ENCODE results near the gene P2RY1. TPM values are rescaled to one million over a fixed set of nuclear protein-coding genes. Genes with fewer than 3 reads are reported as not detected.

Gene P2RY1
- polyA plus RNA-seq (2011; rRNA removed), result 0.04 and 0.09 TPM in 2 replicates
- 0.09 TPM in 2 replicates for polyA minus RNA-seq (2011; rRNA and poly(A)+ RNA removed)

GRCh38 chr3:152834776-152835600 is at the start of gene P2RY1:
Gene P2RY1, plus strand, starts transcription at chr3:152835131. Its CDS starts 652 bp downstream, at chr3:152835783.
- CTCF ChIA-PET, result no interaction called here
- Histone ChIP-seq H3K4me3 (ENCODE audit: low read depth, low read length) (peak within 1 kb of the TSS; percentile 62), H3K27ac (ENCODE audit: low read depth, low read length) (no peak within 1 kb of the TSS), H3K27me3 (ENCODE audit: control insufficient read depth, insufficient read depth, low read length) (peaks cover 13% of the 10 kb centered on the region), H3K9me3 (ENCODE audit: control insufficient read depth, insufficient read depth, low read length) (no peaks in the 10 kb centered on the region; the same call in 1 of the 2 replicates)
- no peak for TF ChIP-seq CTCF (IDR thresholded peaks at IDR 0.05; ENCODE audit: low read depth, low read length)
- POLR2A ChIA-PET, result no interaction called here
- no peak for DNase-seq (ENCODE audit: low read depth, low spot score)

- DNase-seq (ENCODE audit: low read depth, low spot score), result no peak
- ChIA-PET CTCF (no interaction called here), POLR2A (no interaction called here)
- Histone ChIP-seq H3K27me3 (ENCODE audit: control insufficient read depth, insufficient read depth, low read length) (no peaks in the 10 kb centered on the region), H3K4me3 (ENCODE audit: low read depth, low read length) (no peak overlapping the region), H3K9me3 (ENCODE audit: control insufficient read depth, insufficient read depth, low read length) (no peaks in the 10 kb centered on the region), H3K27ac (ENCODE audit: low read depth, low read length) (no peak overlapping the region)
- no peak for TF ChIP-seq CTCF (IDR thresholded peaks at IDR 0.05; ENCODE audit: low read depth, low read length)
Observed at GRCh38 chr3:152786977-152787681, 47.8 kb upstream of the P2RY1 start.

- CTCF ChIA-PET, result no interaction called here
- H3K9me3 ChIP-seq (ENCODE audit: control insufficient read depth, insufficient read depth, low read length), result no peaks in the 10 kb centered on the region
- no peak for DNase-seq (ENCODE audit: low read depth, low spot score)
- TF ChIP-seq CTCF (IDR thresholded peaks at IDR 0.05; ENCODE audit: low read depth, low read length), result no peak
- POLR2A ChIA-PET, result no interaction called here
- H3K4me3 ChIP-seq (ENCODE audit: low read depth, low read length), result no peak overlapping the region
- no peak overlapping the region for H3K27ac ChIP-seq (ENCODE audit: low read depth, low read length)
- H3K27me3 ChIP-seq (ENCODE audit: control insufficient read depth, insufficient read depth, low read length), result no peaks in the 10 kb centered on the region
Observed at GRCh38 chr3:152790651-152791387, 44.1 kb upstream of the P2RY1 start.

- TF ChIP-seq CTCF (IDR thresholded peaks at IDR 0.05; ENCODE audit: low read depth, low read length), result no peak
- CTCF ChIA-PET, result interaction anchor here (1.0 kb wide), 1 partner anchor 219 kb away, joined by 3 read pairs; no protein-coding TSS in a partner anchor
Observed at GRCh38 chr3:152793969-152794368, 41.0 kb upstream of the P2RY1 start.

More at GRCh38 chr3:152793969-152794368, 41.0 kb upstream of the P2RY1 start:
- H3K27ac ChIP-seq (ENCODE audit: low read depth, low read length), result no peak overlapping the region
- POLR2A ChIA-PET, result no interaction called here
- no peak for DNase-seq (ENCODE audit: low read depth, low spot score)
- H3K27me3 ChIP-seq (ENCODE audit: control insufficient read depth, insufficient read depth, low read length), result no peaks in the 10 kb centered on the region
- H3K9me3 ChIP-seq (ENCODE audit: control insufficient read depth, insufficient read depth, low read length), result no peaks in the 10 kb centered on the region
- no peak overlapping the region for H3K4me3 ChIP-seq (ENCODE audit: low read depth, low read length)
